Measurements from ENCODE around the gene RASGEF1B.

GRCh38 chr4:81436941-81437574 is 34.6 kb downstream of the RASGEF1B start:
- TF ChIP-seq ESRRA (CRISPR knock-in tag; IDR thresholded peaks at IDR 0.05; ENCODE audit: low read depth) (no peak), CEBPG (CRISPR knock-in tag; IDR thresholded peaks at IDR 0.05) (no peak), ZNF546 (CRISPR knock-in tag; conservative IDR thresholded peaks at IDR 0.05) (no peak), ZNF564 (CRISPR knock-in tag; IDR thresholded peaks at IDR 0.05) (no peak), CCAR2 (optimal IDR thresholded peaks at IDR 0.05; ENCODE audit: low read depth, low read length) (no peak), HNRNPH1 (optimal IDR thresholded peaks at IDR 0.05; ENCODE audit: low read depth, low read length) (no peak), IRF1 (CRISPR knock-in tag; IDR thresholded peaks at IDR 0.05; ENCODE audit: low read depth) (no peak), NFYB (CRISPR knock-in tag; IDR thresholded peaks at IDR 0.05) (no peak), NR3C1 (CRISPR knock-in tag; IDR thresholded peaks at IDR 0.05) (no peak)

Measured in HepG2 (cell line).